GM12878 (cell line): ENCODE measurements around the gene RHOF.

Experiments used
- ELK1 ChIP-seq: IDR thresholded peaks from 2 replicates; pipeline ENCODE4 v1.6.1; 2012; ENCODE audit warnings: low read depth, low read length, improper control_type of control experiment
- PAX8 ChIP-seq: fragments of 450-650 bp; IDR thresholded peaks from 2 replicates; pipeline ENCODE4 v1.6.1; 2017; ENCODE audit warnings: mild to moderate bottlenecking, moderate library complexity

GRCh38 chr12:121817648-121818043 lies 24.2 kb upstream of the RHOF start:
- no peak for TF ChIP-seq PAX8
- no peak for TF ChIP-seq ELK1
